HEK293 (cell line): ENCODE results near the gene MYL4.

Source experiments
- KLF1 ChIP-seq: fragments of 450-650 bp; formaldehyde crosslinking; IDR thresholded peaks from 2 replicates; pipeline ENCODE4 v1.5.1; 2016; ENCODE audit warnings: missing biosample characterization, missing genetic modification characterization
- KLF7 ChIP-seq: fragments of 450-650 bp; formaldehyde crosslinking; IDR thresholded peaks from 2 replicates; pipeline ENCODE4 v1.5.1; 2016; ENCODE audit warnings: missing biosample characterization, missing genetic modification characterization, borderline replicate concordance
- MZF1 ChIP-seq: fragments of 450-650 bp; formaldehyde crosslinking; IDR thresholded peaks from 2 replicates; pipeline ENCODE4 v1.5.1; 2017; ENCODE audit warnings: missing biosample characterization, missing genetic modification characterization, borderline replicate concordance
- YY1 ChIP-seq: fragments of 450-650 bp; formaldehyde crosslinking; IDR thresholded peaks from 2 replicates; pipeline ENCODE4 v1.5.1; 2018; ENCODE audit warnings: missing biosample characterization, missing genetic modification characterization
- ZBTB20 ChIP-seq: fragments of 450-650 bp; formaldehyde crosslinking; IDR thresholded peaks from 2 replicates; pipeline ENCODE4 v1.5.1; 2016; ENCODE audit warnings: missing biosample characterization, missing genetic modification characterization
- ZBTB8A ChIP-seq: fragments of 450-650 bp; formaldehyde crosslinking; IDR thresholded peaks from 2 replicates; pipeline ENCODE4 v1.5.1; 2016; ENCODE audit warnings: missing biosample characterization, missing genetic modification characterization
- ZNF140 ChIP-seq: fragments of 450-650 bp; formaldehyde crosslinking; IDR thresholded peaks from 2 replicates; pipeline ENCODE4 v1.5.1; 2016; ENCODE audit warnings: missing biosample characterization, missing genetic modification characterization
- ZNF274 ChIP-seq, 2 experiments: fragments of 200-500 bp in 1 of 2; fragments of 450-650 bp in 1 of 2; sonication (Bioruptor generic) in 1 of 2; formaldehyde crosslinking in 1 of 2; IDR thresholded peaks; 2 replicates each; pipeline versions ENCODE4 v1.5.1 to v1.6.1; 2014 to 2016; ENCODE audit warnings: borderline replicate concordance in 1 of 2, inconsistent platforms in 1 of 2, low read length in 1 of 2, missing biosample characterization in 1 of 2, missing genetic modification characterization in 1 of 2
- ZNF394 ChIP-seq: fragments of 450-650 bp; formaldehyde crosslinking; IDR thresholded peaks from 2 replicates; pipeline ENCODE4 v1.5.1; 2016; ENCODE audit warnings: missing biosample characterization, missing genetic modification characterization, mild to moderate bottlenecking, moderate library complexity, borderline replicate concordance
- ZNF549 ChIP-seq: fragments of 450-650 bp; IDR thresholded peaks from 2 replicates; pipeline ENCODE4 v1.5.1; 2018; ENCODE audit warnings: missing biosample characterization, missing genetic modification characterization, mild to moderate bottlenecking, inconsistent platforms, moderate library complexity
- TF ChIP-seq, protein P1 (sequence below): fragments of 450-650 bp; formaldehyde crosslinking; IDR thresholded peaks from 2 replicates; pipeline ENCODE4 v1.5.1; 2016; ENCODE audit warnings: missing biosample characterization, missing genetic modification characterization
- TF ChIP-seq, protein P2 (sequence below): IDR thresholded peaks from 2 replicates; pipeline ENCODE4 v1.6.1; 2011; ENCODE audit warnings: mild to moderate bottlenecking, low read depth, low read length, borderline replicate concordance

DNA sequence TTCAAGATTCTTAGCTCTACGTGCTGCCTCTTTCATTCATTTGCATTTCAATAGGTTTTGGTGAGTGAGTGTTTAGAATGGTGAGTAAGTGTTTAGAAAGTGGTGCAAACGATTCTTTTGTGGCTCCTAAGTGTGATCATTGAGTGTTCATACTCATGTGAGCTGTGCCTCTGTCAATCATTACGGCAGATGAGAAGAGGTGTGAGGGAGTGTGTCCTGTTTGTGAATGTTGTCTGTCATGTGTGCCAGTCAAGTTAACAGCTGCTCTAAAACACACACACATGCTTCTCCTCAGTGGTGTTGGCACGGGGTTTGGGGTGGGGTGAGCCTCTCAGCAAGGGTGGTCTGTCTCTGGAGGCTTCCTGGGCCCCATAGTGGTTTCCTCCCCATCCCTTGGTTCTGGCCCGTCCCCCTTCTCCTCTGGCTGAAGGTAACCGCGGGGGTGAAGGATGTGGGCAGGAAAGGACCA, 11.4 kb downstream of the MYL4 start:
- TF ChIP-seq, protein P1, sequence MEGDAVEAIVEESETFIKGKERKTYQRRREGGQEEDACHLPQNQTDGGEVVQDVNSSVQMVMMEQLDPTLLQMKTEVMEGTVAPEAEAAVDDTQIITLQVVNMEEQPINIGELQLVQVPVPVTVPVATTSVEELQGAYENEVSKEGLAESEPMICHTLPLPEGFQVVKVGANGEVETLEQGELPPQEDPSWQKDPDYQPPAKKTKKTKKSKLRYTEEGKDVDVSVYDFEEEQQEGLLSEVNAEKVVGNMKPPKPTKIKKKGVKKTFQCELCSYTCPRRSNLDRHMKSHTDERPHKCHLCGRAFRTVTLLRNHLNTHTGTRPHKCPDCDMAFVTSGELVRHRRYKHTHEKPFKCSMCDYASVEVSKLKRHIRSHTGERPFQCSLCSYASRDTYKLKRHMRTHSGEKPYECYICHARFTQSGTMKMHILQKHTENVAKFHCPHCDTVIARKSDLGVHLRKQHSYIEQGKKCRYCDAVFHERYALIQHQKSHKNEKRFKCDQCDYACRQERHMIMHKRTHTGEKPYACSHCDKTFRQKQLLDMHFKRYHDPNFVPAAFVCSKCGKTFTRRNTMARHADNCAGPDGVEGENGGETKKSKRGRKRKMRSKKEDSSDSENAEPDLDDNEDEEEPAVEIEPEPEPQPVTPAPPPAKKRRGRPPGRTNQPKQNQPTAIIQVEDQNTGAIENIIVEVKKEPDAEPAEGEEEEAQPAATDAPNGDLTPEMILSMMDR (tag by site-specific recombination), result no peak
- TF ChIP-seq KLF7 (tag by site-specific recombination), result no peak
- no peak for TF ChIP-seq YY1 (tag by site-specific recombination)
- TF ChIP-seq ZNF140 (tag by site-specific recombination), result no peak
- TF ChIP-seq MZF1 (tag by site-specific recombination), result no peak
- TF ChIP-seq ZBTB8A (tag by site-specific recombination), result no peak
- TF ChIP-seq KLF1 (tag by site-specific recombination), result no peak
- TF ChIP-seq ZNF394, result no peak
- no peak for TF ChIP-seq ZNF549 (tag by site-specific recombination)
- no peak for TF ChIP-seq ZNF274 (IDR thresholded peaks at IDR 0.05; ENCODE audit: low read length)
- TF ChIP-seq ZNF274 (tag by site-specific recombination; IDR thresholded peaks at IDR 0.05; ENCODE audit: borderline replicate concordance), result no peak
- TF ChIP-seq, protein P2, sequence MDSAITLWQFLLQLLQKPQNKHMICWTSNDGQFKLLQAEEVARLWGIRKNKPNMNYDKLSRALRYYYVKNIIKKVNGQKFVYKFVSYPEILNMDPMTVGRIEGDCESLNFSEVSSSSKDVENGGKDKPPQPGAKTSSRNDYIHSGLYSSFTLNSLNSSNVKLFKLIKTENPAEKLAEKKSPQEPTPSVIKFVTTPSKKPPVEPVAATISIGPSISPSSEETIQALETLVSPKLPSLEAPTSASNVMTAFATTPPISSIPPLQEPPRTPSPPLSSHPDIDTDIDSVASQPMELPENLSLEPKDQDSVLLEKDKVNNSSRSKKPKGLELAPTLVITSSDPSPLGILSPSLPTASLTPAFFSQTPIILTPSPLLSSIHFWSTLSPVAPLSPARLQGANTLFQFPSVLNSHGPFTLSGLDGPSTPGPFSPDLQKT, result no peak
- TF ChIP-seq ZBTB20 (tag by site-specific recombination), result no peak
